ENCODE data around the gene ARHGEF7. TPM values are rescaled to one million over a fixed set of nuclear protein-coding genes. Genes with fewer than 3 reads are reported as not detected.

Gene ARHGEF7
- total RNA-seq, 1 experiment from 2014 or later, result 100 TPM

DNA sequence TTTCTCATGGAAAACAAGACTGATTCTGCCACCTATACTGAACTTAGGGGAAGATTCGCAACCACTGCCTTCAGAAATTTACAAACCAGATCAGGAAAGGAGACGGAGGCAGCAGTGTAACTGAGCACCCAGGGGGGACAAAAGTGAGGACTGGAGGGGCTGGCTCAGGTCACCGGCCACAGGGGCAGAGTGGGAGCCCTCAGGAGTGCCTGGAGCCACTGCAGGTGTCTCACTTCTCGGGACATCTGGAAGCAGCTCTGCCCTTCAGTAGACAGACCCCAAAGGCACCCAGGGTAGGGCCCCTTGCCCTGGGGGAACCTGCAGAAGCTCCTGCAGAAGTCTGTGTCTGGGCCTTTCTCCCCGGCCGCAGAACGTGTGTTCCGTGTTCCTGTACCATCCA, 5.8 kb downstream of the ARHGEF7 start:
- Histone ChIP-seq H3K9me3 (ENCODE audit: low read length) (no peaks in the 10 kb centered on the region), H3K9ac (ENCODE audit: low read length) (no peak overlapping the region), H3K36me3 (ENCODE audit: insufficient read depth, low read length) (no peaks in the 10 kb centered on the region), H3K9me2 (replicated peaks; ENCODE audit: insufficient read depth, low read length) (no peaks in the 10 kb centered on the region), H3K79me2 (ENCODE audit: low read length) (no peaks in the 10 kb centered on the region), H2AFZ (ENCODE audit: low read length) (no peak overlapping the region), H3K27ac (ENCODE audit: low read length) (no peak overlapping the region), H3K4me2 (ENCODE audit: low read depth, low read length, poor library complexity, severe bottlenecking) (no peak overlapping the region), H4K20me1 (ENCODE audit: insufficient read depth, low read depth, low read length) (no peaks in the 10 kb centered on the region), H3K27me3 (ENCODE audit: low read length) (no peaks in the 10 kb centered on the region), H3K4me1 (ENCODE audit: low read length) (no peaks in the 10 kb centered on the region), H3K4me3 (ENCODE audit: low read length) (no peak overlapping the region)
- DNase-seq, result no peak

DNA sequence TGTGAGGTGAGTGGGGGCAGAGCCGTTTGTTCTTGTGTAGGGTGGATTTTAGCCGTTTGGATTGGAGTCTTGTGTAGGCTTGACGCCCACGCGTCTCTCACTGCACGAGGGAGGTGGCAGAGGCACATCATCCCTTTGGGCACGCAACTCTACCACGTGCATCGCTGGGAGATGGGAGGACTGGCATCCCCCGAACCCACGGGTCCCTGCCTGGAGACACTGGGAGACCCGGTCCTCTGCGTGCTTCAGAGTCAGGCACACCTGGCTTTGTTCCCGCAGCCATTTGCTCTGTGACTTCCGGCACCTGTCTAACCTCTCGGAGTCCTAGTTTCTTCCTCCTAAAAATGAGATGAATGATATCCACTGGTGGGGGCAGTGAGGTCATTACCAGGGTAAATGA, 6.4 kb downstream of the ARHGEF7 start:
- H2AFZ ChIP-seq (ENCODE audit: low read length), result no peak overlapping the region
- no peaks in the 10 kb centered on the region for H3K9me2 ChIP-seq (replicated peaks; ENCODE audit: insufficient read depth, low read length)
- no peak overlapping the region for H3K4me2 ChIP-seq (ENCODE audit: low read depth, low read length, poor library complexity, severe bottlenecking)
- no peaks in the 10 kb centered on the region for H3K27me3 ChIP-seq (ENCODE audit: low read length)
- no peaks in the 10 kb centered on the region for H4K20me1 ChIP-seq (ENCODE audit: insufficient read depth, low read depth, low read length)
- DNase-seq, result no peak
- no peaks in the 10 kb centered on the region for H3K9me3 ChIP-seq (ENCODE audit: low read length)
- H3K4me3 ChIP-seq (ENCODE audit: low read length), result no peak overlapping the region
- H3K9ac ChIP-seq (ENCODE audit: low read length), result no peak overlapping the region
- H3K4me1 ChIP-seq (ENCODE audit: low read length), result no peaks in the 10 kb centered on the region
- no peak overlapping the region for H3K27ac ChIP-seq (ENCODE audit: low read length)
- H3K36me3 ChIP-seq (ENCODE audit: insufficient read depth, low read length), result no peaks in the 10 kb centered on the region
- H3K79me2 ChIP-seq (ENCODE audit: low read length), result no peaks in the 10 kb centered on the region

DNA sequence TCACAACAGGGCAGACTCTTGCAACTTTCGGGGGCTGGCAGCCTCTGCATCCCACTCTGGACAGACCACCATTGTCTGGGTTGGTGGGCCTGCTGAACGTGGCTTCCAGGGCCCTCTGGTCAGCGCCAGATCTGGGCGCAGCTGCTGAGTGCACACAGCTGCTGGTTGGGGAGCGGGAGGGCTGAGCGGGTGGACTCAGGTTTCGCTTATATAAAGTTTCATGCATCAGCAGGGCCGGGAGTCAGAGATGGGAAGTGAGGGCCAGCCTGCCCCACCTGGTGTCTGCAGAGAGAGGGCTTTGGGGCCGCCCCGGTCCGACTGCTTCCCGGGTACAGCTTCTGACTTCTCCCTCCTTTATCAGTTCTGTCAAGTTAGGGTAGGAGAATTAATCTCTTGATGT, 6.9 kb downstream of the ARHGEF7 start:
- H3K27ac ChIP-seq (ENCODE audit: low read length), result no peak overlapping the region
- no peak overlapping the region for H3K9ac ChIP-seq (ENCODE audit: low read length)
- H3K9me3 ChIP-seq (ENCODE audit: low read length), result no peaks in the 10 kb centered on the region
- DNase-seq, result no peak
- H3K4me3 ChIP-seq (ENCODE audit: low read length), result no peak overlapping the region
- no peaks in the 10 kb centered on the region for H3K36me3 ChIP-seq (ENCODE audit: insufficient read depth, low read length)
- no peaks in the 10 kb centered on the region for H4K20me1 ChIP-seq (ENCODE audit: insufficient read depth, low read depth, low read length)
- no peaks in the 10 kb centered on the region for H3K27me3 ChIP-seq (ENCODE audit: low read length)
- no peaks in the 10 kb centered on the region for H3K9me2 ChIP-seq (replicated peaks; ENCODE audit: insufficient read depth, low read length)
- no peaks in the 10 kb centered on the region for H3K4me1 ChIP-seq (ENCODE audit: low read length)
- no peak overlapping the region for H3K4me2 ChIP-seq (ENCODE audit: low read depth, low read length, poor library complexity, severe bottlenecking)
- H3K79me2 ChIP-seq (ENCODE audit: low read length), result no peaks in the 10 kb centered on the region
- no peak overlapping the region for H2AFZ ChIP-seq (ENCODE audit: low read length)

DNA sequence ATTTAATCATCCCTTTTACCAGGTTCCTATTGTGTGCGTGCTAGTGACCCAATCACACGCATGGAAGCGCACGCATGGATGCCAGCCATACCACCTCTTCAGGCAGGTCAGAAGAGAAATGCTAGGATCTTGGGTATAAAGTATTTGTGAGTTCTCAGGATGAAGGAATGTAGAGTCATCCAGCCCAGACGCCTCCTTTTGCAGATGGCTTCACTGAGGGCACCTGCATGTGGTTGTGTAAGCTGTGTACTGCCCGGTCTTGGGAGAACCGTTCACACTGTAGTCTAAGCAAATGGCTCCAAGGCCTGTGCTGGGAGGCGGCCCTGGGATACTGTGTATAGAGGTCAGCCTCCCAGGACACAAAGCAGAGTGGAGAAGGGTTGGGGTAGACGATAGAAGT, 7.5 kb downstream of the ARHGEF7 start:
- Histone ChIP-seq H3K4me1 (ENCODE audit: low read length) (no peaks in the 10 kb centered on the region), H3K9me3 (ENCODE audit: low read length) (no peaks in the 10 kb centered on the region)

DNA sequence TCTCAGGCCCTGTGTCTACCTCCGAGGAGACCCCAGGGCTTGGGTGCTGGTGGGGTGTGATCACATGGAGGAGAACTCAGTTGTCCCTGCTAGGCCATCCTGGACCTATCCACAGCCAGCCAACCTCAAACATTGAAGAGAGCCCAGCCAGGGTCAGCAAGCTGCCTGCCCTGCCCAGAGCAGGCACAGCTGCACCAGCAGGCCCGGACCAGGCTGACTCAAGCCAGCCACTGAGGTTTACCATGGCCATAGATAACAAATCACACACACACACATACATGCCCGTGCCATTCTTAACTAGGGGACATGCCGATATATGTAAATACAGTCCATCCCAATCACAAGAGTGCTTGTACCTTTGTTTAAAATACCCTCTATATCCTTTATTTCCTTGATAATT, 8.1 kb downstream of the ARHGEF7 start:
- DNase-seq, result no peak
- Histone ChIP-seq H2AFZ (ENCODE audit: low read length) (no peak overlapping the region), H3K27ac (ENCODE audit: low read length) (no peak overlapping the region), H3K27me3 (ENCODE audit: low read length) (no peaks in the 10 kb centered on the region), H3K9me2 (replicated peaks; ENCODE audit: insufficient read depth, low read length) (no peaks in the 10 kb centered on the region), H3K4me2 (ENCODE audit: low read depth, low read length, poor library complexity, severe bottlenecking) (no peak overlapping the region), H3K36me3 (ENCODE audit: insufficient read depth, low read length) (no peaks in the 10 kb centered on the region), H3K79me2 (ENCODE audit: low read length) (no peaks in the 10 kb centered on the region), H3K9me3 (ENCODE audit: low read length) (no peaks in the 10 kb centered on the region), H3K4me3 (ENCODE audit: low read length) (no peak overlapping the region), H4K20me1 (ENCODE audit: insufficient read depth, low read depth, low read length) (no peaks in the 10 kb centered on the region), H3K4me1 (ENCODE audit: low read length) (no peaks in the 10 kb centered on the region), H3K9ac (ENCODE audit: low read length) (no peak overlapping the region)

More for the DNA sequence above, 7.5 kb downstream of the ARHGEF7 start:
- Histone ChIP-seq H3K27ac (ENCODE audit: low read length) (no peak overlapping the region), H4K20me1 (ENCODE audit: insufficient read depth, low read depth, low read length) (no peaks in the 10 kb centered on the region), H3K4me3 (ENCODE audit: low read length) (no peak overlapping the region), H3K79me2 (ENCODE audit: low read length) (no peaks in the 10 kb centered on the region), H3K36me3 (ENCODE audit: insufficient read depth, low read length) (no peaks in the 10 kb centered on the region), H3K4me2 (ENCODE audit: low read depth, low read length, poor library complexity, severe bottlenecking) (no peak overlapping the region), H3K27me3 (ENCODE audit: low read length) (no peaks in the 10 kb centered on the region), H3K9me2 (replicated peaks; ENCODE audit: insufficient read depth, low read length) (no peaks in the 10 kb centered on the region), H3K9ac (ENCODE audit: low read length) (no peak overlapping the region), H2AFZ (ENCODE audit: low read length) (no peak overlapping the region)
- DNase-seq, result no peak

DNA sequence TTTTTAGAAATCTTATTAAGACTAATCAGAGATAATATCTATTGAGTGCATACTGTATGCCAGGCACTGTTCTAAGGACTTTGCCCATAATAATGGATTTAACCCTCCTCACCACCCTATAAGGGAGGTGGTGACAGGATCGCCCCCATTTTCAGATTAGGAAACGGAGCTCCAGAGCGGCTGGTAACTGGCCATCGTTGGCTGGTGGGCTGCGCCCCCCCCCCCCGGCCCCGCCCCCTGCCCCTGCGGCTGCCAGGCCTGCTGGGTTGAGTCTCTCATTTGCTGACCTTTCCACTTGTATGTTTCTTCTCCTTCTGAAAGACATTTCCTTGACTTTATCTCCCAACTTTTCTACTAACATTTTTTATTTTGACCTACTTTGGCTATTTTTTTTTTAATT, 8.5 kb downstream of the ARHGEF7 start:
- H3K4me3 ChIP-seq (ENCODE audit: low read length), result no peak overlapping the region
- no peaks in the 10 kb centered on the region for H3K27me3 ChIP-seq (ENCODE audit: low read length)
- H3K36me3 ChIP-seq (ENCODE audit: insufficient read depth, low read length), result no peaks in the 10 kb centered on the region
- no peak overlapping the region for H3K9ac ChIP-seq (ENCODE audit: low read length)
- no peak for DNase-seq
- no peak overlapping the region for H2AFZ ChIP-seq (ENCODE audit: low read length)
- no peaks in the 10 kb centered on the region for H4K20me1 ChIP-seq (ENCODE audit: insufficient read depth, low read depth, low read length)
- no peaks in the 10 kb centered on the region for H3K9me2 ChIP-seq (replicated peaks; ENCODE audit: insufficient read depth, low read length)
- no peak overlapping the region for H3K4me2 ChIP-seq (ENCODE audit: low read depth, low read length, poor library complexity, severe bottlenecking)
- H3K4me1 ChIP-seq (ENCODE audit: low read length), result peaks cover 1% of the 10 kb centered on the region
- no peak overlapping the region for H3K27ac ChIP-seq (ENCODE audit: low read length)
- no peaks in the 10 kb centered on the region for H3K79me2 ChIP-seq (ENCODE audit: low read length)
- H3K9me3 ChIP-seq (ENCODE audit: low read length), result no peaks in the 10 kb centered on the region

DNA sequence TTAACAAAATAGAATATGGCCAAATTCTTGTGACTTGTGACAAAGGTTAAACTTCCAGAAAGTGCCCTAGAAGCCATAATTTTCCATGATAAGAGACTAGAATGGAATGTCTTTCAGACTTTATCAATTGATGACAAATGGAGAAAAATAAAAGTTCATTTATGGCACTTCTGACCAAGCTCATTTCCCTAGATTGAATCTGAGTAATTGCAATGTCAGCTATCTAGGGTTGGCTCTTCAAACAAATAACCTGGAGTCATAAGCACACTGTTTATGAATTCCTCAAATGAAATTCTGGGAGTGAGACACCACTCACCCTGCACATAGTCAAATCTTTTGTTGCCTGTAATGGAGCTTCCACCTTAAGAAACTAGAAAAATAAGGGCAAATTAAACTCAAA, 11.4 kb downstream of the ARHGEF7 start:
- Histone ChIP-seq H3K79me2 (ENCODE audit: low read length) (no peaks in the 10 kb centered on the region), H3K4me1 (ENCODE audit: low read length) (peaks cover 16% of the 10 kb centered on the region), H3K9me3 (ENCODE audit: low read length) (no peaks in the 10 kb centered on the region), H3K4me2 (ENCODE audit: low read depth, low read length, poor library complexity, severe bottlenecking) (no peak overlapping the region), H4K20me1 (ENCODE audit: insufficient read depth, low read depth, low read length) (no peaks in the 10 kb centered on the region), H3K9me2 (replicated peaks; ENCODE audit: insufficient read depth, low read length) (no peaks in the 10 kb centered on the region), H3K27me3 (ENCODE audit: low read length) (no peaks in the 10 kb centered on the region), H3K4me3 (ENCODE audit: low read length) (no peak overlapping the region), H2AFZ (ENCODE audit: low read length) (no peak overlapping the region), H3K36me3 (ENCODE audit: insufficient read depth, low read length) (no peaks in the 10 kb centered on the region), H3K27ac (ENCODE audit: low read length) (no peak overlapping the region), H3K9ac (ENCODE audit: low read length) (no peak overlapping the region)
- no peak for DNase-seq

DNA sequence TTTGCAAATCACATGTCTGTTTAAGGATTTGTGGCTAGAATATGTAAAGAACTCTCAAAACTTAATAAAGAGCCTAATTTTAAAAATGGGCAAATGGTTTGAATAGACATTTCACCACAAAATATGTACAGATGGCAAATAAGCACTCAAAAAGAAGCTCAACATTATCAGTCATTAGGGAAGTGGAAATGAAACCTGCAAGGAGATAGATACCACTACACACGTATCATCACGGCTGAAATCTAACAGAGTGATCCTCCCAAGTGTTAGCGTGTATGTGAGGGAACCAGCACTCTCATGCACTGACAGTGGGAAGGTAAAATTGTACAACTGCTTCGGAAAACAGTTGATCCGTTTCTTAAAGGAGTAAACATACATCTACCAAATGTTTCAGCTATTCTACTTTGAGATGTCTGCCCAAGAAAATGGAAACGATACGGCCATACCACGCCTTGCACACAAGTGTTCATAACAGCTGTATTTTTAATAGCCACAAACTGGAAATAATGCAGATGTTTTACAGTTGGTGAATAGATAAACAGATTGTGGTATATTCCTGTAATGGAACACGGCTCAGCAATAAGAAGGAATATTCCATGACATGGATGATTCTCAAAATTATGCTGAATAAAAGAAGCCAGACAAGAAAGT, 14.5 kb downstream of the ARHGEF7 start:
- Histone ChIP-seq H3K27me3 (ENCODE audit: low read length) (no peaks in the 10 kb centered on the region; the same call in 1 of the 2 replicates), H3K36me3 (ENCODE audit: insufficient read depth, low read length) (no peaks in the 10 kb centered on the region), H3K4me3 (ENCODE audit: low read length) (peak overlapping the region; percentile 26; the same call in 1 of the 2 replicates), H2AFZ (ENCODE audit: low read length) (peak overlapping the region; percentile 66), H3K27ac (ENCODE audit: low read length) (no peak overlapping the region), H3K9me3 (ENCODE audit: low read length) (no peaks in the 10 kb centered on the region), H3K79me2 (ENCODE audit: low read length) (no peaks in the 10 kb centered on the region), H3K9ac (ENCODE audit: low read length) (peak overlapping the region; percentile 18; the same call in 1 of the 2 replicates), H4K20me1 (ENCODE audit: insufficient read depth, low read depth, low read length) (no peaks in the 10 kb centered on the region), H3K4me2 (ENCODE audit: low read depth, low read length, poor library complexity, severe bottlenecking) (peak overlapping the region; percentile 45), H3K9me2 (replicated peaks; ENCODE audit: insufficient read depth, low read length) (no peaks in the 10 kb centered on the region), H3K4me1 (ENCODE audit: low read length) (peaks cover 23% of the 10 kb centered on the region)
- DNase-seq, result peak; percentile 73

All from Karpas-422 (cell line).